OCI-LY3 (cell line): Measurements from ENCODE around the gene CDR2L.
A peak's percentile ranks its signal among the peaks of the same experiment; 100 is the strongest.

Experiments
- H2AFZ ChIP-seq: fragments of 200-600, 300-600 bp; shearing (Covaris generic); 2 replicates; pipeline ENCODE4 v1.6.0; 2014; ENCODE audit warnings: antibody characterized with exemption, low read depth, low read length
- H3K27ac ChIP-seq: fragments of 200-600, 300-600 bp; sonication (generic); 2 replicates; pipeline ENCODE4 v1.5.1; 2014; ENCODE audit warnings: mild to moderate bottlenecking, low read length, moderate library complexity, mixed read lengths
- H3K27me3 ChIP-seq: fragments of 200-600, 300-600 bp; sonication (generic); 2 replicates; pipeline ENCODE4 v1.6.1; 2014; ENCODE audit warnings: low read depth, low read length, mixed read lengths
- H3K36me3 ChIP-seq: fragments of 200-600, 300-600 bp; sonication (generic); replicated peaks from 2 replicates; pipeline ENCODE3; 2014; ENCODE audit warnings: low read depth, low read length, mixed read lengths
- H3K4me1 ChIP-seq: fragments of 300-600, 200-600 bp; sonication (generic); 2 replicates; pipeline ENCODE4 v1.6.1; 2014; ENCODE audit warnings: low read length, mixed read lengths
- H3K4me2 ChIP-seq: fragments of 200-600, 300-600 bp; sonication (generic); 2 replicates; pipeline ENCODE4 v1.6.1; 2014; ENCODE audit warnings: low read length, mixed read lengths
- H3K4me3 ChIP-seq: fragments of 300-600, 200-600 bp; sonication (generic); 2 replicates; pipeline ENCODE4 v1.5.1; 2014; ENCODE audit warnings: antibody characterized with exemption, mild to moderate bottlenecking, low read length, moderate library complexity
- H3K79me2 ChIP-seq: fragments of 300-600, 200-600 bp; shearing (Covaris generic); 2 replicates; pipeline ENCODE4 v1.6.1; 2014; ENCODE audit warnings: mild to moderate bottlenecking, low read length, mixed read lengths
- H3K9ac ChIP-seq: fragments of 300-600, 200-600 bp; shearing (Covaris generic); 2 replicates; pipeline ENCODE4 v1.6.0; 2014; ENCODE audit warnings: mild to moderate bottlenecking, low read length, moderate library complexity
- H3K9me3 ChIP-seq: fragments of 200-600, 300-600 bp; shearing (Covaris generic); 2 replicates; pipeline ENCODE4 v1.6.1; 2014; ENCODE audit warnings: low read length, mixed read lengths; ENCODE audit not compliant: insufficient read depth
- H4K20me1 ChIP-seq: fragments of 200-600, 300-600 bp; sonication (generic); 2 replicates; pipeline ENCODE4 v1.6.1; 2016; ENCODE audit warnings: low read length, mixed read lengths; ENCODE audit not compliant: insufficient read depth
- CTCF ChIP-seq: fragments of 200-600, 300-600 bp; sonication (generic); IDR thresholded peaks from 2 replicates; pipeline ENCODE4 v1.5.1; 2014; ENCODE audit warnings: antibody characterized with exemption, low read length, low read depth
- EZH2phosphoT487 ChIP-seq: fragments of 200-600 bp; shearing (Covaris generic); IDR thresholded peaks from 2 replicates; pipeline ENCODE4 v1.6.1; 2018; ENCODE audit warnings: antibody characterized with exemption, mixed run types, low read depth

CDR2L gene

DNA sequence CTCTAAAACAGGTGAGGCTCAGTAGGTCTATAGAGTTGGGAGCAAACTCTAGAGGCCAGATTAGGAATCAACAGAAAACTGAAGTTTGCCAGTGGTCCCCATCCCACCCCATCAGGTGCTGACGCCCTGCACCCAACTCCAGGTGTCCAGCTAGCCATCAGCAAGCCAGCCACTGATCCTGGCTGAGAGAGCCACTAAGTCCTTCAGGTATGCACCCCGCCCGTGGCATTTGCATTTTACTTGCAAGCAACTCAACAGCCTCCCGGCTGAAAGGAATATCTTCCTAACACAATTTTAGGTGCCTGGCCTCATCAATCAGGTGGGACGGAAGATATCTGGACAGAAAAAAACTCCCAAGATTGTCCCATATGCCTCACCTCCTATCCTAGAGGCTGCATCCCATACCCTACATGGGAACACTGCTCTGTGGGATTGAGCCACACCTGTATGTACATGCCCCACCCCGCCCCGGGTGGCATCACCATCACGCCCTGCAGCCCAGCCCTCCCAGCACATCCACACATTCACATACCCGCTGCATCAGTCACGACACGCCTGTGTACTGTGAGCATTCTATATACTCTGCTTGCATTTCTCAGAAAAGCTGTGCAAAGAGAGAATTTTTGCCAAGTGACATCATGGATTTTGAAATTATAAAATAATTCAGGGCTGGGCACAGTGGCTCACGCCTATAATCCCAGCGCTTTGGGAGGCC is 43.5 kb upstream of the CDR2L start:
- H4K20me1 ChIP-seq: no peaks in the 10 kb centered on the region
- H3K4me3 ChIP-seq: no peak overlapping the region
- no peaks in the 10 kb centered on the region for H3K36me3 ChIP-seq
- H3K4me1 ChIP-seq: peaks cover 19% of the 10 kb centered on the region
- no peaks in the 10 kb centered on the region for H3K9me3 ChIP-seq
- no peaks in the 10 kb centered on the region for H3K27me3 ChIP-seq
- H3K27ac ChIP-seq: no peak overlapping the region
- no peak overlapping the region for H2AFZ ChIP-seq
- no peak overlapping the region for H3K4me2 ChIP-seq
- no peak for TF ChIP-seq EZH2phosphoT487
- H3K79me2 ChIP-seq: no peaks in the 10 kb centered on the region
- no peak overlapping the region for H3K9ac ChIP-seq

- Histone ChIP-seq H3K79me2 (no peaks in the 10 kb centered on the region), H3K27ac (peak overlapping the region; percentile 57), H2AFZ (peak overlapping the region; percentile 66; the same call in 1 of the 2 replicates), H3K4me1 (peaks cover 19% of the 10 kb centered on the region), H3K27me3 (no peaks in the 10 kb centered on the region), H3K9ac (peak overlapping the region; percentile 44; the same call in 1 of the 2 replicates), H3K36me3 (no peaks in the 10 kb centered on the region), H4K20me1 (no peaks in the 10 kb centered on the region), H3K9me3 (no peaks in the 10 kb centered on the region), H3K4me2 (peak overlapping the region; percentile 72), H3K4me3 (peak overlapping the region; percentile 66)
- no peak for TF ChIP-seq CTCF
These were observed 41.9 kb upstream of the CDR2L start for GRCh38 chr17:74945543-74945942.

DNA sequence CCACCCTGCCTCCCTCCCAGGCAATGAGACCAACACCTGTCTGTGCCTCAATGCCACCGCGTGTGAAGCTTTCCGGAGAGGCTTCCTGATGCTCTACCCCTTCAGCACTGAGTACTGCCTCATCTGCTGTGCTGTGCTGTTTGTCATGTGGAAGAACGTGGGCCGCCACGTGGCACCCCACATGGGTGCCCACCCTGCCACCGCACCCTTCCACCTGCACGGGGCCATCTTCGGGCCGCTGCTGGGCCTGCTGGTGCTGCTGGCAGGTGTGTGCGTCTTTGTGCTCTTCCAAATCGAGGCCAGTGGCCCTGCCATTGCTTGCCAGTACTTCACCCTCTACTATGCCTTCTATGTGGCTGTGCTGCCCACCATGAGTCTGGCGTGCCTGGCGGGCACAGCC is 40.8 kb upstream of the CDR2L start:
- Histone ChIP-seq H3K9me3 (no peaks in the 10 kb centered on the region), H3K9ac (no peak overlapping the region), H3K79me2 (no peaks in the 10 kb centered on the region), H3K4me2 (no peak overlapping the region), H3K27ac (no peak overlapping the region), H4K20me1 (no peaks in the 10 kb centered on the region), H3K27me3 (no peaks in the 10 kb centered on the region), H3K4me1 (peaks cover 19% of the 10 kb centered on the region), H3K36me3 (no peaks in the 10 kb centered on the region), H2AFZ (no peak overlapping the region), H3K4me3 (no peak overlapping the region)
- TF ChIP-seq CTCF (no peak), EZH2phosphoT487 (no peak)

DNA sequence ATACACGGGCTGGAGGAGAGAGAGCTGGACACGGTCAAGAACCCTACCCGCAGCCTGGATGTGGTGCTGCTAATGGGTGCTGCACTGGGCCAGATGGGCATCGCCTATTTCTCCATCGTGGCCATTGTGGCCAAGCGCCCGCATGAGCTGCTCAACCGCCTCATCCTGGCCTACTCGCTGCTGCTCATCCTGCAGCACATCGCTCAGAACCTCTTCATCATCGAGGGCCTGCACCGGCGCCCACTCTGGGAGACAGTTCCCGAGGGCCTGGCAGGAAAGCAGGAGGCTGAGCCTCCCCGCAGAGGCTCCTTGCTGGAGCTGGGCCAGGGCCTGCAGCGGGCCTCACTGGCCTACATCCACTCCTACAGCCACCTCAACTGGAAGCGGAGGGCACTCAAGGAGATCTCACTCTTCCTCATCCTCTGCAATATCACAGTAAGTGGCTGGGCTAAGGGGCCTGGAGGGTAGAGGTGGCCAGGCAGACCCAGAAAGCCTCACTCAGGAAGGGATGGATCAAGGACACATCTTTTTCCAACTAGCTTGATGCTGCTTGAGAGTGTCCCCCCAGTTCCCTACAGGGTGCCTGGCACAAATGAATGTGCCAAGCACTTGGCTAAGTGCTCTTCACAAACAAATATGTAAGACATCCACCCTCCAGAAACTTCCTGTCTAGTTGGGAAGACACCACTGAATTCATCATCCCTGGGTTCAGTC is 40.2 kb upstream of the CDR2L start:
- no peak for TF ChIP-seq EZH2phosphoT487
- TF ChIP-seq CTCF: no peak
- Histone ChIP-seq H4K20me1 (no peaks in the 10 kb centered on the region), H2AFZ (no peak overlapping the region), H3K79me2 (no peaks in the 10 kb centered on the region), H3K4me2 (no peak overlapping the region), H3K4me3 (no peak overlapping the region), H3K27ac (no peak overlapping the region), H3K9ac (no peak overlapping the region), H3K36me3 (no peaks in the 10 kb centered on the region), H3K4me1 (peaks cover 19% of the 10 kb centered on the region), H3K9me3 (no peaks in the 10 kb centered on the region), H3K27me3 (no peaks in the 10 kb centered on the region)
